ENCODE measurements around the gene BOLL. TPM values are rescaled to one million over a fixed set of nuclear protein-coding genes. Genes with fewer than 3 reads are reported as not detected.

The BOLL gene
- total RNA-seq, 1 experiment from 2014 or later: not detected

- Histone ChIP-seq H3K9me3 (ENCODE audit: control insufficient read depth, insufficient read depth, low read depth, low read length) (no peaks in the 10 kb centered on the region), H3K4me3 (ENCODE audit: low read depth in 2 of 2, low read length in 2 of 2) (peak overlapping the region; percentile 76 to 94), H3K27me3 (ENCODE audit: control insufficient read depth, insufficient read depth, low read length) (no peaks in the 10 kb centered on the region), H3K27ac (ENCODE audit: low read length) (peak overlapping the region; percentile 49), H3K4me1 (ENCODE audit: control insufficient read depth, insufficient read depth, low read length) (peaks cover 15% of the 10 kb centered on the region), H3K36me3 (ENCODE audit: control insufficient read depth, insufficient read depth, low read length) (peaks cover 6% of the 10 kb centered on the region)
- ChIA-PET CTCF (interaction anchor here (0.6 kb wide), 1 partner anchor 95 kb away, joined by 5 read pairs; no protein-coding TSS in a partner anchor), POLR2A (no interaction called here)
- intact Hi-C loops (cut with micrococcal nuclease; ENCODE audit: unreplicated experiment) (loop anchor here (2.0 to 5.0 kb wide), 2 partner anchors 69 to 205 kb away; partner anchors contain the start of gene HSPE1), in situ Hi-C loops (cut with HindIII; ENCODE audit: low pct_unique_long_range_greater_than_20kb, low sequenced_read_pairs) (no loop called here)
- ATAC-seq (no peak), DNase-seq (ENCODE audit: low read depth, low spot score) (no peak)
- BruUV-seq (replicated peaks): TSS peak; percentile 63
- TF ChIP-seq POLR2AphosphoS5 (IDR thresholded peaks at IDR 0.05; ENCODE audit: low read depth, low read length) (no peak), CTCF (IDR thresholded peaks at IDR 0.05) (peak; percentile 78)
Measured at GRCh38 chr2:197707316-197708213, 77.6 kb downstream of the BOLL start.

GRCh38 chr2:197706839-197707207 lies 78.3 kb downstream of the BOLL start:
- DNase-seq (ENCODE audit: low read depth, low spot score): no peak
- peak; percentile 16; the same call in 1 of the 2 replicates for ATAC-seq
- ChIA-PET CTCF (interaction anchor here (0.6 kb wide), 2 partner anchors 95 to 176 kb away, joined by 3 to 5 read pairs; no protein-coding TSS in a partner anchor), POLR2A (no interaction called here)
- Histone ChIP-seq H3K27me3 (ENCODE audit: control insufficient read depth, insufficient read depth, low read length) (no peaks in the 10 kb centered on the region), H3K27ac (ENCODE audit: low read length) (peak overlapping the region; percentile 81), H3K9me3 (ENCODE audit: control insufficient read depth, insufficient read depth, low read depth, low read length) (no peaks in the 10 kb centered on the region), H3K36me3 (ENCODE audit: control insufficient read depth, insufficient read depth, low read length) (peaks cover 6% of the 10 kb centered on the region), H3K4me3 (ENCODE audit: low read depth in 2 of 2, low read length in 2 of 2) (peak overlapping the region; percentile 76 to 94), H3K4me1 (ENCODE audit: control insufficient read depth, insufficient read depth, low read length) (peaks cover 15% of the 10 kb centered on the region)
- intact Hi-C loops (cut with micrococcal nuclease; ENCODE audit: unreplicated experiment) (loop anchor here (2.0 to 5.0 kb wide), 2 partner anchors 70 to 205 kb away; partner anchors contain the start of gene HSPE1), in situ Hi-C loops (cut with HindIII; ENCODE audit: low pct_unique_long_range_greater_than_20kb, low sequenced_read_pairs) (no loop called here)
- no TSS peak for BruUV-seq (replicated peaks)
- no peak for TF ChIP-seq REST (IDR thresholded peaks at IDR 0.05; ENCODE audit: insufficient read depth in 1 of 2, low read depth in 2 of 2, low read length in 1 of 2)
- no peak for TF ChIP-seq TCF7L2 (IDR thresholded peaks at IDR 0.05; ENCODE audit: low read depth, low read length)
- no peak for TF ChIP-seq CTCF (IDR thresholded peaks at IDR 0.05)
- no peak for TF ChIP-seq POLR2AphosphoS5 (IDR thresholded peaks at IDR 0.05; ENCODE audit: low read depth, low read length)
- no peak for TF ChIP-seq SIN3A (IDR thresholded peaks at IDR 0.05; ENCODE audit: borderline replicate concordance, insufficient read depth, low read depth, low read length)
